GM19025 (cell line): ENCODE results near the gene ZNF418.

Source experiments
- ATAC-seq: cut with Tn5 transposase; IDR thresholded peaks from one replicate; pipeline ENCODE4 v1.9.1; 2021; ENCODE audit warnings: mild to moderate bottlenecking, low read depth, moderate library complexity; ENCODE audit not compliant: unreplicated experiment

The ZNF418 gene

DNA sequence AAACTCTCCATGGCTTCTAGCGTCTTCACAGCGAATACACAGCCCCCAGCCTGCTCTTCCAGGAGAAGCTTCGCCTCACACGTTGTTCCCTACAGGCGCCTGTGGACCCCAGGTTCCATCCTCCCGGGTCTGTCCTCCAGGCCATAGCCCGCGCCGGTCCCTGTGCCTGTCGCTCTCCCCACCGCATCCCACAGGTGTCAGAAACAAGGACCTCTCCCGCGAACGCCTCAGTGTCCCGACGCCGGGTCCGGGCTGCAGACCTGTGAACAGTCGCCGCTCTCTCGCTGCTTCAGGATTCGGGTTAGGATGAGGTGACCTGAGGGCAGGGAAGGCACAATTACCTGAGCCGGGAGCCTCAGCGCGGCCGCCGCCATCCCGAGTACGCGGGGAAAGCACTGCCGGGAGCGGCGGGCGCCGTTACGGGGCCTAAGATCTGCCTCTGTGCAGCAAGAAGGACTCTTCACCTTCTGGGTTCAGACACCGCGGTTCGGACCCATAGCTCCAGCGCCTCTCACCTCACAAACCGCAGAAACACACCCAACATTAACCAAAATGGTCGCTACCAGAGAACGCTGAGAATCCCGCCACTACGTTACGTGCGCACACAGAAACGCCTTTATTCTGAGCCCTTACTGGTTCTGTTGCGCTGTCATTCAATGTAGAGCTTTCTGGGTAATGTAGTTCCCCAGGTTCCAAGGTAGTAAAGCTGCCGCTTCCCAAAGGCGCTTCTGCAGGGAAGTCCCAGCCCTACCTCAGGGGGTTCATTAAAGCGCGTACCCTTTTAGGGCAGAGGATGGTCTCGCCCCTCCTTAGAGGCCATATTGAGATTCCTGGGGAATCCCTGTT lies at the start of gene ZNF418:
Gene ZNF418, minus strand, starts transcription at position 583 of the 846 bp plus-strand sequence. CDS start 1,580 bp downstream, outside the sequence.
- ATAC-seq = no peak

DNA sequence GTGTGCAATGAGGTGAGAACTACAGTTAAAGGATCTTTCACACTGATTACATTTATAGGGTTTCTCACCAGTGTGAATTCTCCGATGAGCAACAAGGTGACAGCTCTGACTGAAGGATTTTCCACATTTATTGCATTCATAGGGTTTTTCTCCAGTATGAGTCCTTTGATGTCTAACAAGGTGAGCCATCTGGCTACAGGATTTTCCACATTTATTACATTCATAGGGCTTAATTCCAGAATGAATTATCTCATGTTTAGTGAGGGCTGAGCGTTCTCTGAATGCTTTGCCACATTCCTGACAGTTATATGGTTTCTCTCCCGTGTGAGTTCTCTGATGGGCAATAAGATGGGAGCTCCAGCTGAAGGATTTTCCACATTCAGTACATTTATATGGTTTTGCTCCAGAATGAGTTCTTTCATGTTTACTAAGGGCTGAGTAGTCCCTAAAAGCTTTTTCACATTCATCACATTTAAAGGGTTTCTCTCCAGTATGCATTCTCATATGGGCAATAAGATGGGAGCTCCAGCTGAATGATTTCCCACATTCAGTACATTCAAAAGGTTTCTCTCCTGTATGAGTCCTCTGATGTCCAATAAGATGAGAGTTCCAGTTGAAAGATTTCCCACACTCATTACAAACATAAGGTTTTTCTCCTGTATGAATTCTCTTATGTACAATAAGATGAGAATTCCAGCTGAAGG lies 43.5 kb upstream of the ZNF418 start:
- ATAC-seq = no peak

DNA sequence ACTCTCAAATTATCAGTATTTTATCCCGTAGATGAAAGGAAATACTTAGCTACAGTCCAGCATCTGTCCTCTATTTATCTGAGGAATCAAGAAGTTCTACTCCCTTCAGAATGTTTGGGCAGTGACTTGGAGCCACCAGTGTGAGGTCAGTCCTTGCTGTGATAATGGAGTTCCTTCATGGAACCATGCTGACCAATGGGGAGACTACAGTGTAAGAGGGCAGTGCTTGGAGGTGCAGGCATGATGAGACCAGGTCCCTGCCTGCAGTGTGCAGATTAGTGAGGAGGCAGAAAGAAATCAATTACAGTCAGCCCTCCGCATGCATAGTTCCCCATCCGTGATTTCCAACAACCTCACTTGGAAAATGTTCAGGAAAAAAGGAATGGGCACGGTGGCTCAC lies 39.2 kb upstream of the ZNF418 start, which contains the start of gene C19orf18:
Gene C19orf18, minus strand, starts transcription at position 101 of the 400 bp plus-strand sequence. CDS start 102 bp downstream, outside the sequence.
- no peak for ATAC-seq

DNA sequence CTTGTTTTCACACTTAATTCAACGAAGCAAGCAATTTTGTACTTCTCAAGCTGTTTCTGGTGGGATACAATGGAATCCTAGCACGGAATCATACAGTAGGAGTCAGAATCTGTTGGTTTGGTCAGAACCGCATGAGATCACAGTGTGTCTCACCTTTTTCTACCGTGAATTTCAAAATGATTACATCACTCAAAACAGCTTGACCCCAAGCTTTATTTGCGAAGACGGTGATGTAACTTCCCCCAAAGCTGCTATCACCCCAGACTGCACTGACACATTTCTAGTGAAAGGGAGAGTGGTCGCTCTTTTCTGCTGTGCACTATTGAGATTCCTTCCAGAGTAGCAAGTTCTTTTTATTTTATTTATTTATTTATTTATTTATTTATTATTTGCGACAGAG lies 29.6 kb upstream of the ZNF418 start:
- ATAC-seq = no peak

DNA sequence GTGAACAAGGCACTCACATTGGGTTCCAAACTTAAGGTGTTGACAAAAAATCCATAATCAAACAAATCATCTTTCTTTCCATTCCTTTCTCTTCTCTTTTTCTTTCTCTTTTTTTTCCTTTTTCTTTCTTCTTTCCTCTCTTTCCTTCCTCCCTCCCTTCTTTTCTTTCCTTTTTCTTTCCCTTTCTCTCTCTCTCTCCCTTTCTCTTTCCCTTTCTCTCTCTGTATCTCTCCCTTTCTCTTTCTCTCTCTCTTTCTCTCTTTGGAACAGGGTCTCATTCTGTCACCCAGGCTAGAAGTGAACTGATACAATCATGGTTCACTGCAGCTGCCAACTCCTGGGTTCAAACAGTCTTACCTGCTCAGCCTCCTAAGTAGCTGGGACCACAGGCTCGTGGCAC lies 26.6 kb upstream of the ZNF418 start:
- no peak for ATAC-seq

DNA sequence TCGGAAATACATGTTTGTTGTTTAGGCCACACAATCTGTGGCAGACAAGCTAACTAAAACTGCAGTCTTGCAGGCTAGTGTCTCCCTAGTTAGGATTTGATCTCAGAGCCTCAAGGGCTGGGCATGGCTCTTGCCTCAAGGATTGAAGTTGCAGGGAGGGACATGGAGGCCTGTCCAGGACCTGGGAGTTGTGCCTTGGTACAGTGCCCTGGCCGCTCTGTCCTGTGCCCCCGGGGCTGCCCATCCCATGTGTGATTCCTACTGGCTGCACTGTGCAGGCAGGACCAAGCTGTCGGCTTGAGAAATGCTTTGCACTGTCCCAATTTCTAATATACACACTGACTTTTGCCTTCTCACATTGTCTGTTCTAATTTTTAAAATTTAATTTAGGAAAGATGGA lies 19.8 kb upstream of the ZNF418 start:
- ATAC-seq = no peak

- ATAC-seq = no peak
Observed at GRCh38 chr19:57949702-57950101, 14.5 kb upstream of the ZNF418 start.

DNA sequence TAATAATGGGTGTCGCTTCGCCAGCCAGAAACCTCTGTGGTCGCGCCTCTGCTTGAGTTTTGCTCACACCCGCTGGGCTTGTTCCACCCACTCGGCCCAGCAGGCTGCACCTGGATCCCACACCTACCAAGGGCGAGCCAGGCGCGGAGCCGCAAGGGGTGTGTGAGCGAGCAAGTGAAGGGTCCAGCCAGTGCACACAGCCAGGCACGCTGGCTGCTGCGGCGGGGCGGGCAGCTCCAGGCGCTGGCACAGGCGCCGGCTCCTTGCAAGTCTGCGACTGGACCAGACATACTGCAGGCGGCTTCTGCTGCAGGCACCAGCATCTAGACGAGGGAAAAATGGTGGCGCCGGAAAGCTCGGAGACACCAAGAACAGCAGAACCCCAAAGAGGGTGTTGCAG lies 14.1 kb upstream of the ZNF418 start:
- no peak for ATAC-seq

DNA sequence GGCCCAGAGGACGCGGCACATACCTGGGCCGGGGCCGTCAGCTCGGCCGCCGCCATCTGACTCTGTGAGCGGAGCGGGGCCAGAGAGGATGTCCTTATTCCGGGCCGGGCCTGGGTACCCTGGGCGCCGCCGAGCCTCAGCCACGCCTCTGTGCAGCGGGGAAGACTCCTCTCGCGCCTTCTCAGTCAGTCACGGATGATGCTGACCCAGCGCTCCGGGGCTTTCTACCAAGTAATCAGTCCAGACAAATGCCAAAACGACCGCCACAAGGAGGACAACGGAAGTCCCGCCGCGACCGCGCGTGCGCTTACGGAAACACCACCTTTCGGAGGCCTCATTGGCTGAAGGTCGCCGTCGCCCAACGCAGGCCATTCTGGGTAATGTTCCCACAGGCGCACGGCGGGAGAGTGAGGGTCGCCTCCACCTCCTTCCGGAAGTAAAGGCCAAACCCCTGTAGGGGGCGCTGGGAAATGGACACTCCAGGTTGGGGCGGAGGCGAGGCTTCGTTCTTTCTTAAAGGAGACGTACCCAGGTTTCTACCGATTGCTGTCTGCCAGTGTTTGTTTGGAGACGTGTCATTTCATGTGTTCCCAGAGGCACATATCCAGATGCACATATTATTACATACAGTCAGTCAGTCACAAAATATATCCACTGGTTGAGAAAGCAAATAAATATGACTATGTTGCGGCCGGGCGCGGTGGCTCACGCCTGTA lies 12.4 kb upstream of the ZNF418 start, which contains the start of gene ZNF256:
Gene ZNF256, minus strand, starts transcription at position 288 of the 716 bp plus-strand sequence. Its CDS starts 232 bp downstream, at position 56.
- ATAC-seq = peak; percentile 93

DNA sequence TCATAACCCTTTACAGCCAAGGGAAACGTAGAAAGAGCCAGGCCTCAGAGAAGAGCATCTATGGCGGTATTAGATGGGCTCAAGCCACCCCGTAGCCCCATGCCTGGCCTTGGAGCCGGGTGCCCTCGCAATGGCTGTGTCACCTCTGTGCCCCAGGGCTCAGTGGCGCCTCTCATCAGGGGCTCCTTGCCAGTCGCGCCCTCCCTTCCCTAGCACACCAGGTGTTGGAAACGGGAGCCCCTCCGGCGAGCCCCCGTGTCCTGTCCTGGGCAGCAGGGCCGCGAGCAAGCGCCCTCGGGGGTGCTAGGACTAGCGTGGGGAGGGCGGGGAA lies 11.9 kb upstream of the ZNF418 start:
- ATAC-seq = no peak

DNA sequence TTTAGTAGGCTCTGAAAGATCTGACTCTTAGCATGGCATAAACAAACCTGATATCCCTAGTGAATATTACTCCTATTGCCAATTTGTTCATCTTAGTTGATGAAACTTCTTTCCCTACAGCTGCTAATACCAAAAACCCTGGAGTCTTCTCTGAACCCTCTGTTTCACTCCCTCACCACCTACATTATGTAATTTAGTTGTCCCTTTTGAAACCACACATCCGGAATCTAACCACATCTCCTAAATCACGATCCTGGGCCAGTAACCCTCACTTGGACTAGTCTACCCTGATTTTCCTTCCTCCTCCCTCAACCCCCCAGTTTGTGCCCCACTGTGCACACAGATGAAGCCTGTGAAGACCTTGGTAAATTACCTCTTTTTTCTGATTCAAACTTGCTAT lies 11.1 kb upstream of the ZNF418 start:
- ATAC-seq = no peak

GRCh38 chr19:57941593-57941992 lies 6.4 kb upstream of the ZNF418 start:
- ATAC-seq = no peak

DNA sequence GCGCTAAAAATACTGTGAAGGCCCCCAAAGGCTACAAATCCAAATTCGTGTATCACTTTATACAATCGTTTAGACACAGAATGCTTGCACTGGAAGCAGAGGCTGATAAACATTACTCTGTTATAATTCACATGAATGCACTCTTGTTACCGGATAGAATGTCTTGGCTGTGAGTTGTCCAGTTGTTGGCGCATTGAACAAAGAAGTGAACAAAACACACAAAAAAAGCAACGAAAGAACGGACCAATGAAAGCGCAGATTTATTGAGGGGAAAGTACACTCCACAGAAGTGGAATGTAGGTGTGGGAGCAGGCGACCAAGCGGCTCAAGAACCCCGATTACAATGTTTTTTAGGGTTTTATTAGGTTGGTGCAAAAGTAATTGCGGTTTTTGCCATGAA lies 529 bp upstream of the ZNF418 start:
- ATAC-seq = no peak

DNA sequence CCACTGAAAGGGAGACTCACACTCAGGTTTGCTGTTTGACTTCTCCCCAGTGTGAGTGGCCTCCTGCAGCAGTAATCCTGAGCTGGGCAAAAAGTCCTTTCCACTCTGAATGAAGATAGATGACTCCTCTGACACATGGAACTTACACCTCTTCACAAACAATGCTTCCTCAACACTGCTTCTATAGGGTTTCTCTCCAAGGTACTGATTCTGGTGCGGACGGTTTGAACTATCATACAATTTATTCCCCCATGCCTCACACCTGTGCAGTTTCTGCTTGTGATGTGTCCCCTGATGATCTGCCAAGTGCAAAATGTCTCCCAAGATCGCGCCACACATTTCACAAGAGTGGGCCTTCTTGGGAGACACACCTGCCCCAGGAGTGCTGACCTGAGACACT lies 7.6 kb downstream of the ZNF418 start:
- no peak for ATAC-seq

- ATAC-seq = peak; percentile 94
Observed at GRCh38 chr19:57916168-57916995, 18.8 kb downstream of the ZNF418 start, which contains the start of gene ZNF417. ZNF417 (minus strand) TSS chr19:57916592; CDS start chr19:57916411, 181 bp downstream.

GRCh38 chr19:57914531-57914930 lies 20.7 kb downstream of the ZNF418 start:
- no peak for ATAC-seq

DNA sequence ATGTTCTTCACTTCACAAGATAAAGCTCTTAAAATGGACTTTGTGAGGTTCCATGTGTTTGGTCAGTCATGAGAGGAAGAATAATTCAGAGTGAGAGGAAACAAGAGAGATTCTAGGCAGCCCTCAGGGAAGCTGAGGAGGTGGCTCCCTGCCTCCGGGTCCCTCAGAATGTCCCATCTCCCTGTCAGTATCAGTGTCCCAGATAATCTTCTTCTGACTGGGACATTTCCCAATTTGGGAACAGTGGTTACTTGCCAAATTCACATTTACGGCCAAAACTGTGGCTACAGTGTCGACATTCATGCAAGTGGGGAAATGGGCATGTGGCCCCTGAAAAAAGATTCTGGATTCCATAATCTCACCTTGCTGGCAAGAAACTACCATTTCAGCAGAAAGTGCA lies 27.8 kb downstream of the ZNF418 start:
- ATAC-seq = no peak

GRCh38 chr19:57905258-57905657 lies 29.9 kb downstream of the ZNF418 start:
- ATAC-seq = no peak

DNA sequence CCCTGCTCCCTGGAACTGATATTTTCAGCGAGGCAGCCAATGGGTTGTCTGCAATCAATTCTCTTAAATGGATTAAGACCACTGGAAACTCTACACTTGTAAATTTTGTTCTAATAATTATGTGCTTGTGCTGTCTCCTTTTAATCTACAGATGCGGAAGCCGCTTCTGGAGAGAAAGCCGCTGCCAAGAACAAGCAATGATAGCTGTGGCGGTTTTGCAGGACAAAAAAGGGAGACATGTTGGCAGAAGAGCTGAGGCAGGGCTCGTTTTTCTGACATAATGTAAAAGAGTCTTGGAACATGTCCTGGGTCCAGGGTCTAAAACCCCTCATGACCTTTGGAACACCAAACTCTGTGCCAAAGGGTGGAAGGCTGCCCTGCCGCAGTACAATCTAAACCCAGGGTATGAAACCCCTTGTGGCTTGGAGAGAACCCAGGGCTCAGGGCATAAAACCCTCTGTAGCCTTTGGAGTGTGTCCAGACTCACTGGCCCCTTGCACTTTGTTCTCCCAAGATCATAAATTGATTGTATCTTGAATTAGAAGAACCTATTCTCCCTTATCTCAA lies 31.5 kb downstream of the ZNF418 start:
- no peak for ATAC-seq

GRCh38 chr19:57900311-57900710 lies 34.9 kb downstream of the ZNF418 start:
- no peak for ATAC-seq
